Ovary (tissue), 9 donors: ENCODE data around the gene LMAN2. TPM values are rescaled to one million over a fixed set of nuclear protein-coding genes. Genes with fewer than 3 reads are reported as not detected.

Experiments
- DNase-seq, 5 donors: peaks; one replicate each; pipeline ENCODE4 v3.0.0-alpha.2; 2019 to 2020
- H3K27ac ChIP-seq, 2 donors: fragments of 200-600 bp; one replicate each; pipeline versions ENCODE4 v1.5.1 to v1.8.0; 2019 to 2022
- H3K27me3 ChIP-seq: fragments of 200-600 bp; one replicate; pipeline ENCODE4 v1.8.0; 2022
- H3K36me3 ChIP-seq: fragments of 200-600 bp; sonication (generic); one replicate; pipeline ENCODE4 v1.5.1; 2019
- H3K4me1 ChIP-seq: one replicate; pipeline ENCODE4 v1.8.1; 2013; ENCODE audit warnings: mild to moderate bottlenecking, moderate library complexity; ENCODE audit not compliant: insufficient read depth
- H3K4me3 ChIP-seq: fragments of 200-600 bp; sonication (generic); one replicate; pipeline ENCODE4 v1.5.1; 2017
- H3K9me3 ChIP-seq, 2 donors: fragments of 200-600 bp in 1 of 2; sonication (generic) in 1 of 2; one replicate each; pipeline versions ENCODE4 v1.5.1 to v1.8.1; 2013 to 2019; ENCODE audit warnings: mild to moderate bottlenecking in 1 of 2, moderate library complexity in 1 of 2
- CTCF ChIP-seq, 3 donors: fragments of 450-650 bp in 2 of 3; fragments of 200-600 bp in 1 of 3; IDR thresholded peaks; one replicate each; pipeline versions ENCODE4 v1.5.1 to v1.8.0; 2016 to 2022; ENCODE audit warnings: antibody characterized with exemption in 3 of 3, mild to moderate bottlenecking in 1 of 3
- EP300 ChIP-seq: sonication (generic); formaldehyde crosslinking; IDR thresholded peaks from one replicate; pipeline ENCODE4 v1.6.1; 2017; ENCODE audit warnings: antibody characterized with exemption
- POLR2A ChIP-seq: fragments of 450-650 bp; IDR thresholded peaks from one replicate; pipeline ENCODE4 v1.6.1; 2017; ENCODE audit warnings: antibody characterized with exemption, mild to moderate bottlenecking, moderate library complexity
- WGBS, 3 donors: extraction: QIAGEN DNeasy Blood & Tissue Kit in 1 of 3; methylation state at CpG; one replicate each; pipeline versions ENCODE4 v1.1.5 to v1.1.7; 2013 to 2017; 5-methylcytosine and 5-hydroxymethylcytosine counted together
- intact Hi-C, 4 donors: fragments of 100-400 bp; cut with DNase I; formaldehyde crosslinking; loops; one replicate each; pipeline versions ENCODE4 v1.11.0 to v1.15.1; 2022 to 2023
- polyA plus RNA-seq, 2 donors: library from polyadenylated mRNA; stranded (reverse); fragments of 200-250 nt in 1 of 2; fragments of 350-450 nt in 1 of 2; fragmentation: Illumina TruSeq in 1 of 2; extraction: RNeasy Lipid Tissue Mini Kit (QIAGEN cat#74804) in 1 of 2; gene quantifications; one replicate each; pipeline ENCODE4 v1.2.3, GENCODE V29; 2013 to 2014
- total RNA-seq, 7 donors: library from RNA; depleted of rRNA in 2 of 7; stranded (reverse); fragments of >200 nt in 2 of 7; fragmentation: NEBNext Ultra II Directional in 3 of 7; extraction: Animal tissue kit (Norgen Biotek cat#: 25700) in 3 of 7; gene quantifications; one replicate each; pipeline versions ENCODE4 v1.1.0 to v1.2.4, GENCODE V29; 2016 to 2023
- donor health status: DM: no; HTN: no; CAD: no; lungs with moderate emphysema.
- donor health status: DM: no; HTN: no; CAD: no.
- donor health status: Bipolar disorder and iron deficiency.
- donor health status: DM: yes; HTN: yes; CAD: no.
- donor health status: DM: no; HTN: no; CAD: no.
- donor health status: DM: yes; HTN: yes; CAD: no.

Gene LMAN2
- total and polyA plus RNA-seq, 9 donors = 63.5 to 154 (median 93.5) TPM

DNA sequence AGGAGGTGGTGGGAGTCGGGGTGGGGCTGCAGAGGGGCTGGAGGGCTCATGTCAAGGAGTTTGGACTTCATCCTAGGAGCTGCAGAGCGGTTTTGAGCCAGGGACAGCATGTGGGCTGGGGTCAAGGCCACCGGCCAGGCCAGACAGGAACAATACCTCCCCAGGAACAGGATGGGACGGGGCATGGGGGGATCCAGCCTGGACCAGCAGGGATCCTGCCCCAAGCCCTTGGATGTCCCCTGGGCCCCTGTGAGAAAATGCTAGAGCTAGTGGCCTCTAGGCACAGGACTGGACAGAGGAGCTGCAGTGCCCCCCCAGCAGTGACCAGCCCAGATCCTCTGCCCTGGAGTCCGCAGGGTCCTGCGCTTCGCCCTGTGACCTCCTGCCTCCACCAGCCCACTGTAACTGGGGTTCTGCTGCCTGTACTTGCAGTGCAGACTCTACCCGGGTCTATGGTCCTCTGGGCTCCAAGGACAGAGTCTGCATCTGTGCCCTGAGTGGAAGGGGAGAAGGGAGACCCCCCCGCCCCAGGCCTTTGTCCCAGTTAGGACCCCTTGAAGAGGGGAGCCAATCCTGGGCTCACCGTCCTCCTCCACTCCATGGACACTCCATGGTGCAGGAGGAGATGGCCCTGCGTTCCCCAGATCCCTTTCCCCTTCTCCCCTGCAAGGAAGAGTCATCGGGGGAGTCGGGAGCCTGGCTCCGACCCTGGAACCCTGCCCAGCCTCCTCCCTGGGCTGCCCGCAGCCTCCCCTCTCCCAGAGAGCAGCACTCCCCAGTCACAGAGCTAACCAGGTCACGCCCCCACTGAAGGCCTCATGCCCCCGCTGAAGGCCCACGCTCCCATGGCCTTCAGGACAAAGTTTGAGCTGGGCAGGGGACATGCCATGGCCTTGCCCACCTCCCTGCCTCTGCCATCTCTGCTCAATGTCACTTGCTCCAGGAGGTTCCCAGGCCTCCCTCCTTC, 36.8 kb downstream of the LMAN2 start:
- Histone ChIP-seq H3K27ac (no peak overlapping the region), H3K4me3 (no peak overlapping the region), H3K4me1 (peaks cover 3% of the 10 kb centered on the region), H3K9me3 (no peaks in the 10 kb centered on the region), H3K36me3 (no peaks in the 10 kb centered on the region), H3K27me3 (no peaks in the 10 kb centered on the region)
- WGBS, 3 donors = 56 to 68% (median 57%) methylated on average over 17 to 18 of the region's 18 CpGs
- TF ChIP-seq EP300 = no peak
- TF ChIP-seq CTCF (IDR thresholded peaks at IDR 0.05) = no peak
- TF ChIP-seq POLR2A = no peak
- DNase-seq = peak in 2 of 5 donors; percentile 21 to 41
- intact Hi-C loops = loop anchor here in 3 of 4 donors (10.0 kb wide), 2 partner anchors 140 to 190 kb away; partner anchors contain the start of gene DOK3 (in 1 of the 3)

DNA sequence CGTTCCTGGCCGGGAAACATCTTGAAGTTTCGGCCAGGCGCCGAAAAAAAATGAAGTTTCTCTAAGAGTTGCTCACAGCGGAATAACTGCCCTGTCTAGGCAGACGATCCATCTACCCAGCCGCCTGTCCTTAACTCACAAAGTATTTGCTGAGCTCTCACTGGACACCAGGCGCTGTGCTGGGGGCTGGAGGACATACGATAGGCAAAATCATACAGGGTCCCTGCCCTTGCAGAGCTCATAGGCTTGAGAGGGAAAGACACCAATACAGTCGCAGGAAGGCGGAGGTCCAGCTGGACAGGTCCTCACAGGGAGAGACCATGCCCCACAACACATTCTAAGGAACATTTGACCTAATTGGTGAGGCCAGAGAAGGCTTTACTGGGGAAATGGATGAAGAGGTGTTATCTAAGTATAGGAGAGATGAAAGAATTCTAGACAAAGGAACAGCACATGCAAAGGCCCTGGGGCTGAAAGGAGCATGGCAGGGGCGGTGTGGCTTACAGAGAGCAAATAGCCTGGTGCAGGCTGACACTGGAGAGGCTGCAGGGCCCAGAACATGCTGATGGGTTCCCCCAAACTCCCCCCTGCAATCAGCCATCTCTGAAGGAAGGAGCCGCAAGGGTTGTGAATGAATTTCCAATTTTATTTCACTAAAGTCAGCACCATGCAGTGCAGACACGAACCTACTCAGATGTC, 37.8 kb downstream of the LMAN2 start:
- H3K4me1 ChIP-seq = peaks cover 3% of the 10 kb centered on the region
- no peak for TF ChIP-seq POLR2A
- TF ChIP-seq CTCF (IDR thresholded peaks at IDR 0.05) = no peak
- TF ChIP-seq EP300 = no peak
- WGBS, 3 donors = 86 to 94% (median 91%) methylated on average over 15 of the region's 15 CpGs
- no peak overlapping the region for H3K27ac ChIP-seq
- H3K36me3 ChIP-seq = no peaks in the 10 kb centered on the region
- H3K27me3 ChIP-seq = no peaks in the 10 kb centered on the region
- H3K9me3 ChIP-seq = no peaks in the 10 kb centered on the region
- no peak overlapping the region for H3K4me3 ChIP-seq
- intact Hi-C loops = loop anchor here in 3 of 4 donors (10.0 kb wide), 2 partner anchors 141 to 191 kb away; partner anchors contain the start of gene DOK3 (in 1 of the 3)
- peak in 2 of 5 donors; percentile 11 to 33 for DNase-seq

DNA sequence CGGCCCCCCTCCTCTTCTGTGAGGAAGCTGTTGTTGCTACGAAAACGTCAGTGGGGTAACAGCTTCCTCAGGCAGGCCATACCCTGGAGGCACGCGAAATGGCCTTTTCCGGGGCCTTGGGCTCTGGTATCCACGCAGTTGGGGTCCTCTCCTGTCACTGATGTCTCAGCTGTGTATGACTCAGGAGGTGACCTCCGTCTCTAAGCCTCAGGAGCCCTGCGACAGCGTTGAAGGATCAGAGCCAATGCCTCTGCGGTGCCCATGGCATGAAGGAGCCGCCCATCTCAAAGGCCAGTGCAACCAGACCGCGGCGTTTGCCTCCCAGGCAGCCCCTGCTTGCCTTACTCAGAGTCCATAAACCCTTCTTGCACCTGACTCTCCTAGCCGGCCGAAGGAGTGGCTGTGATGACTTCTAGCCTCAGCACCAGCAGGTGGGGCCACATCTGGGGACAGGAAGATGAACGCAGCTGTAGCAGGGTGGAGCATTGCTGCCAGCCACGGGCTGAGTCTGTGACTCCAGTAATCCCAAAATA, 38.8 kb downstream of the LMAN2 start:
- 13 to 19% (median 17%) methylated on average over 18 to 19 of the region's 19 CpGs for WGBS, 3 donors
- Histone ChIP-seq H3K27me3 (no peaks in the 10 kb centered on the region), H3K27ac (no peak overlapping the region), H3K36me3 (no peaks in the 10 kb centered on the region), H3K9me3 (no peaks in the 10 kb centered on the region), H3K4me3 (no peak overlapping the region), H3K4me1 (peaks cover 3% of the 10 kb centered on the region)
- peak in 1 of 5 donors; percentile 47 for DNase-seq
- TF ChIP-seq EP300 = no peak
- no peak for TF ChIP-seq POLR2A
- no peak for TF ChIP-seq CTCF (IDR thresholded peaks at IDR 0.05)
- intact Hi-C loops = loop anchor here in 3 of 4 donors (10.0 kb wide), 2 partner anchors 142 to 192 kb away; partner anchors contain the start of gene DOK3 (in 1 of the 3)
